ENCODE measurements around the gene MBLAC2.

DNA sequence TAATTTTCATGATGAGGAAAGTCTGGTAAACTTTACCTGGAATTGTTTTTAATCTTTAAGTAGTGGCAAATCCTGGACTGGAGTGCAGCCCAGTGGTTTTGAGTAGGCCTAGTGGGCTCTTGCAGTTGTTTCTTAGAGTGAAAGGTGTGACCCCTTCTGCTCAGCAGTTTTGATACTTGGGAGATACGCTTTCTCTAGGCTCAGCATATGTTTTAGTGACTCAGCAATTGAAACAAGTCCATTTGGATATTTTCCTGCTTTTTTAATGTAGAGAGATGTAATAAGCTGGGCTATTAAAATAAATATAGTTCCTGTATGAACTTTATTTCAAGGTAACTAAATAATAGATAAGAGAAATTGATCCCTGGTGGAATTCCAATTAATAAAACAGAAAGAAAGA lies 6.1 kb upstream of the MBLAC2 start:
- TF ChIP-seq GATA2 (IDR thresholded peaks at IDR 0.05; ENCODE audit: low read depth, low read length) (no peak), GATA3 (IDR thresholded peaks at IDR 0.05; ENCODE audit: low read depth, low read length) (no peak)

Data from SH-SY5Y (cell line).